Caco-2 (cell line): Measurements from ENCODE around the gene PINK1. TPM values are rescaled to one million over a fixed set of nuclear protein-coding genes. Genes with fewer than 3 reads are reported as not detected.
"Not testable (repeated sequence)": the region's sequence is repeated elsewhere in the genome, so short reads cannot be mapped to it uniquely, and the experiment has no call there.

Experiments used
- BruUV-seq: library from RNA; stranded (reverse); fragments of 400-500 nt; replicated peaks from 2 replicates; lab custom pipeline; 2021; lab: Mats Ljungman, UMichigan
- CTCF ChIA-PET: fragments of 300-600 bp; sonication (Branson Sonifier 250); formaldehyde crosslinking; loops from one replicate; lab custom pipeline; 2022; ENCODE audit warnings: antibody characterized with exemption; lab: Charles Lee
- POLR2A ChIA-PET: fragments of 300-600 bp; sonication (Branson Sonifier 250); formaldehyde crosslinking; loops from one replicate; lab custom pipeline; 2022; ENCODE audit warnings: antibody characterized with exemption; lab: Charles Lee
- DNase-seq, 2 experiments: peaks; one replicate each; pipeline versions ENCODE4 v3.0.0 to v3.0.0-alpha.2; 2020 to 2022
- H3K27me3 ChIP-seq: replicated peaks from 2 replicates; pipeline ENCODE4 v1.6.0; 2011; ENCODE audit warnings: low read length; ENCODE audit not compliant: control insufficient read depth, insufficient read depth
- H3K36me3 ChIP-seq: 2 replicates; pipeline ENCODE4 v1.5.1; 2011; ENCODE audit warnings: low read length; ENCODE audit not compliant: control insufficient read depth, insufficient read depth
- H3K4me1 ChIP-seq: fragments of 250-450 bp; sonication (Bioruptor Pico); 2 replicates; pipeline ENCODE4 v1.5.1; 2020; ENCODE audit warnings: mild to moderate bottlenecking
- H3K4me3 ChIP-seq: 2 replicates; pipeline ENCODE4 v1.5.1; 2011; ENCODE audit warnings: low read depth, mild to moderate bottlenecking, control low read depth, low read length
- H3K9me3 ChIP-seq: fragments of 250-450 bp; sonication (Bioruptor Pico); 2 replicates; pipeline ENCODE4 v1.5.1; 2020; ENCODE audit warnings: mild to moderate bottlenecking, moderate library complexity
- H3K27ac Mint-ChIP-seq: one replicate; pipeline ENCODE4 v1.8.0; 2022; ENCODE audit warnings: mixed read lengths; ENCODE audit not compliant: unreplicated experiment
- H3K27me3 Mint-ChIP-seq: one replicate; pipeline ENCODE4 v1.8.0; 2022; ENCODE audit warnings: mixed read lengths; ENCODE audit not compliant: insufficient read depth, unreplicated experiment
- H3K36me3 Mint-ChIP-seq: one replicate; pipeline ENCODE4 v1.8.0; 2022; ENCODE audit warnings: mild to moderate bottlenecking, mixed read lengths; ENCODE audit not compliant: insufficient read depth, unreplicated experiment
- H3K4me1 Mint-ChIP-seq: one replicate; pipeline ENCODE4 v1.8.0; 2022; ENCODE audit warnings: low read depth, mixed read lengths; ENCODE audit not compliant: unreplicated experiment
- H3K4me3 Mint-ChIP-seq: one replicate; pipeline ENCODE4 v1.8.0; 2022; ENCODE audit warnings: mild to moderate bottlenecking, moderate library complexity, mixed read lengths; ENCODE audit not compliant: unreplicated experiment
- H3K9me3 Mint-ChIP-seq: one replicate; pipeline ENCODE4 v1.8.0; 2022; ENCODE audit warnings: mixed read lengths; ENCODE audit not compliant: unreplicated experiment
- intact Hi-C: fragments of 100-400 bp; cut with micrococcal nuclease; formaldehyde crosslinking; loops from one replicate; pipeline ENCODE4 v1.10.0; 2022; ENCODE audit not compliant: unreplicated experiment
- total RNA-seq: library from RNA; stranded (reverse); gene quantifications from 2 replicates; pipeline ENCODE4 v1.2.3, GENCODE V29; 2022
- TF ChIP-seq, protein P1 (sequence below), 2 experiments: fragments of 200-600 bp in 1 of 2; IDR thresholded peaks; 1 replicate in 1 of 2; 2 replicates in 1 of 2; pipeline versions ENCODE4 v1.5.1 to v1.8.0; 2011 to 2022; ENCODE audit warnings: antibody characterized with exemption in 1 of 2, control low read depth in 1 of 2, inconsistent platforms in 1 of 2, low read depth in 1 of 2, low read length in 1 of 2, mild to moderate bottlenecking in 1 of 2, moderate library complexity in 1 of 2; ENCODE audit not compliant: insufficient read depth in 1 of 2, severe bottlenecking in 1 of 2, unreplicated experiment in 1 of 2

Gene PINK1
- total RNA-seq, 1 experiment from 2014 or later = 23.2 TPM

DNA sequence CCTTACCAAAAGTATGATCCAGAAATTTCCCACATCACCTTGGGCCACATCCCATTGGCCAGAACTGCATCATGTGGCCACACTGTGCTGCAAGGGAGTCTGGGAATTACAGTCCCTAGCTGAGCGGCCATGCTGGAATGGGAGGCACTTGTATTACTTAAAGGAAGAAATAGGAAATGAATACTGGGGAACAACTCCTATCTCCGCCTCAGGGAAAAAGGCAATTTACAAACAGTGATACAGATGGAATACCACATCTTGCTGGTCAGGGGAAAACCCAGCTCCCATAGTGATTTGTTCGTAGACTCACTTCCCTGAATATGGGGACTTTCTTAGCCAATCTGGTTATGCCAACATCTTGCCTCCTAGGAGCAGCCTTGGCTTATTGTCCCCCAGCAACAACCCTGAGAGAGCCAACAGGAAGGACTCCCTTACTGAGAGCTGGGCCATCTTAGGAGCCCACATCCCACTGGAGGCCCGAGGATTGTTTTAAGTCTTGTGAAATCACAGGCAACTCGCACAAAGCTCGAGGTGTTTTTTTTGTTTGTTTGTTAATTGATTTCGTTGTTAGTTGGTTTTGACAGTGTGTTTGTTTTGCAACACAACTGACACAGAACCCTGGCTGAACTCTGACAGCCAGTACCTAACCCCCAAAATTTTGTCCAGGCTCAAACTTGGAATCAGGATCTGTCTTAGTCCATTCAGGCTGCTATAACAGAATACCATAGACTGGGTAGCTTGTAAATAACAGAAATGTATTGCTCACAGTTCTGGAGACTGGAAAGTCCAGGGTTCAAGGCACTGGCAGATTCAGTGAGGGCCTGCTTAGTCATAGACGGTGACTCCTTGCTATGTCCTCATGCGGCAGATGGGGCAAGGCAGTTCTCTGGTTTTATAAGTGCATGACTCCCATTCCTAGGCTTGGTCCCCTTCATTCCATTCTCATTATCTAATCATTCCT lies 29.5 kb upstream of the PINK1 start:
- no peak for DNase-seq
- BruUV-seq = no TSS peak
- intact Hi-C loops = no loop called here
- CTCF ChIA-PET = interaction anchor here (1.2 kb wide), 1 partner anchor 30 kb away, joined by 3 read pairs; no protein-coding TSS in a partner anchor
- no peaks in the 10 kb centered on the region for H3K27me3 Mint-ChIP-seq
- H3K4me3 ChIP-seq = no peak overlapping the region
- H3K36me3 Mint-ChIP-seq = no peaks in the 10 kb centered on the region
- no peak overlapping the region for H3K4me3 Mint-ChIP-seq
- POLR2A ChIA-PET = no interaction called here
- no peaks in the 10 kb centered on the region for H3K4me1 Mint-ChIP-seq
- H3K27ac Mint-ChIP-seq = no peak overlapping the region
- H3K4me1 ChIP-seq = peaks cover 8% of the 10 kb centered on the region; the same call in 1 of the 2 replicates
- peaks cover 5% of the 10 kb centered on the region for H3K9me3 Mint-ChIP-seq
- H3K36me3 ChIP-seq = no peaks in the 10 kb centered on the region
- no peaks in the 10 kb centered on the region for H3K9me3 ChIP-seq
- TF ChIP-seq, protein P1, sequence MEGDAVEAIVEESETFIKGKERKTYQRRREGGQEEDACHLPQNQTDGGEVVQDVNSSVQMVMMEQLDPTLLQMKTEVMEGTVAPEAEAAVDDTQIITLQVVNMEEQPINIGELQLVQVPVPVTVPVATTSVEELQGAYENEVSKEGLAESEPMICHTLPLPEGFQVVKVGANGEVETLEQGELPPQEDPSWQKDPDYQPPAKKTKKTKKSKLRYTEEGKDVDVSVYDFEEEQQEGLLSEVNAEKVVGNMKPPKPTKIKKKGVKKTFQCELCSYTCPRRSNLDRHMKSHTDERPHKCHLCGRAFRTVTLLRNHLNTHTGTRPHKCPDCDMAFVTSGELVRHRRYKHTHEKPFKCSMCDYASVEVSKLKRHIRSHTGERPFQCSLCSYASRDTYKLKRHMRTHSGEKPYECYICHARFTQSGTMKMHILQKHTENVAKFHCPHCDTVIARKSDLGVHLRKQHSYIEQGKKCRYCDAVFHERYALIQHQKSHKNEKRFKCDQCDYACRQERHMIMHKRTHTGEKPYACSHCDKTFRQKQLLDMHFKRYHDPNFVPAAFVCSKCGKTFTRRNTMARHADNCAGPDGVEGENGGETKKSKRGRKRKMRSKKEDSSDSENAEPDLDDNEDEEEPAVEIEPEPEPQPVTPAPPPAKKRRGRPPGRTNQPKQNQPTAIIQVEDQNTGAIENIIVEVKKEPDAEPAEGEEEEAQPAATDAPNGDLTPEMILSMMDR (IDR thresholded peaks at IDR 0.05; ENCODE audit: insufficient read depth in 1 of 2, low read depth in 1 of 2, low read length in 1 of 2, severe bottlenecking in 1 of 2, unreplicated experiment in 1 of 2) = no peak
- no peaks in the 10 kb centered on the region for H3K27me3 ChIP-seq

DNA sequence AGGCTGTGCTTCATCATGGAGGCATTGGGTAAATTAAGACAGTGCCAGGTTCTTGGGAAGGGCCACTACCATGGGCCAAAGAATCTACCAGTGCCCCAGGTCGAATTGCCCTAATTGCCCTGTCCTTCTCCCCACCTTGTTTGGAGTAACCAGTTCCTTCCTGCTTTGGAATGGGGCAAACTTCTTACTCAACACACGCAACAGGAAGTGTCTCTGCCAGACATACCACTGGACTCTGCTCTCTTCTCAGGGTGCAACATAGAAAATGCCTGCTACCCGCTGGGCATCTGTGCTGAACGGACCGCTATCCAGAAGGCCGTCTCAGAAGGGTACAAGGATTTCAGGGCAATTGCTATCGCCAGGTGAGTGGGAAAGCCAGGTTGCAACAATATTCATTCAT lies 28.6 kb upstream of the PINK1 start:
- H3K9me3 ChIP-seq = no peaks in the 10 kb centered on the region
- no peaks in the 10 kb centered on the region for H3K27me3 ChIP-seq
- no TSS peak for BruUV-seq
- POLR2A ChIA-PET = no interaction called here
- peaks cover 8% of the 10 kb centered on the region; the same call in 1 of the 2 replicates for H3K4me1 ChIP-seq
- Mint-ChIP-seq H3K27me3 (no peaks in the 10 kb centered on the region), H3K27ac (no peak overlapping the region), H3K4me3 (no peak overlapping the region), H3K4me1 (no peaks in the 10 kb centered on the region), H3K36me3 (no peaks in the 10 kb centered on the region), H3K9me3 (no peaks in the 10 kb centered on the region)
- CTCF ChIA-PET = no interaction called here
- intact Hi-C loops = no loop called here
- no peak overlapping the region for H3K4me3 ChIP-seq
- TF ChIP-seq, protein P1 (IDR thresholded peaks at IDR 0.05; ENCODE audit: insufficient read depth in 1 of 2, low read depth in 1 of 2, low read length in 1 of 2, severe bottlenecking in 1 of 2, unreplicated experiment in 1 of 2) = no peak
- no peak for DNase-seq
- no peaks in the 10 kb centered on the region for H3K36me3 ChIP-seq

DNA sequence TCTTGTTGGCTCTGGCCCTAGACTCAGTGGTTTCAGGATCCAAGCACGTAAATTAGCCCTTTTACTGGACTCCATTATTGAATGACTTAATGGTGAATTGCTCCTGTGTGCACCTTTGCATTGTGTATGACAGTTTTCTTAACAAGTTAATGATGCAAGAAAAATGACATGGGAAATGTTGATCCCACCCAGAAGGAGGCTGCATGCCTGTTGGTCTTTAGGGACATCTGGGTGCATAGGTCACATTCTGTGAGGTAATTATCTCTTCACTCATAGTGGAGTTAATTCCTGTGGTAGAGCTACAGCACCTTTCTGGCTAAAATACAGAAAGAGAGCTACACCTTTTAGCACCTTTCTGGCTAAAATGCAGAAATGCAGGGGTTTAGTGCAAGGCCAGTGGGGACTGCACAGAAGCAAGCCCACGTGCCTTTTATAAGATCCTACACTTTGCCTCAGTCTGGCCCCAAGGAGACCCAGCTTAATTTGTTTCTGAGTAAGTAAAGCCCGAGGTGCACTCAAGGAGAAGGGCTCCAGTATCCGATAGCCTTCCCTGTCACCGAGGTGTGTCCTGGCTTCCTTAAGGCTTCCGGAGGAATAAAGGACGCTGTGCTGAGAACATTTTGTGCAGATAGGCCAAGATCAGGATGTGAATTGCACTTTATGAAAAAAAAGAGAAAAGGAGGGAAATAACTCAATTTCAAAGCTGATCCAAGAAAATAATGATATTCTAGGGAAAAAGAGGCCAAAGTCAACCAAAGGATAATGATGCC lies 26.3 kb upstream of the PINK1 start:
- H3K4me1 ChIP-seq, BruUV-seq, DNase-seq, H3K27me3 Mint-ChIP-seq, H3K36me3 Mint-ChIP-seq, H3K9me3 Mint-ChIP-seq, intact Hi-C loops, CTCF ChIA-PET, H3K4me3 ChIP-seq, POLR2A ChIA-PET, H3K4me1 Mint-ChIP-seq, H3K27me3 ChIP-seq, H3K4me3 Mint-ChIP-seq, H3K36me3 ChIP-seq, H3K9me3 ChIP-seq: not testable (repeated sequence)
- H3K27ac Mint-ChIP-seq = peak overlapping the region; percentile 61
